GM18499 (cell line): Measurements from ENCODE around the gene PAXX.
A peak's percentile ranks its signal among the peaks of the same experiment; 100 is the strongest.
"Not testable (repeated sequence)": the region's sequence is repeated elsewhere in the genome, so short reads cannot be mapped to it uniquely, and the experiment has no call there.

Experiments used
- ATAC-seq: cut with Tn5 transposase; IDR thresholded peaks from one replicate; pipeline ENCODE4 v1.9.1; 2021; ENCODE audit warnings: moderate number of reproducible peaks; ENCODE audit not compliant: insufficient read depth, unreplicated experiment

The PAXX gene

DNA sequence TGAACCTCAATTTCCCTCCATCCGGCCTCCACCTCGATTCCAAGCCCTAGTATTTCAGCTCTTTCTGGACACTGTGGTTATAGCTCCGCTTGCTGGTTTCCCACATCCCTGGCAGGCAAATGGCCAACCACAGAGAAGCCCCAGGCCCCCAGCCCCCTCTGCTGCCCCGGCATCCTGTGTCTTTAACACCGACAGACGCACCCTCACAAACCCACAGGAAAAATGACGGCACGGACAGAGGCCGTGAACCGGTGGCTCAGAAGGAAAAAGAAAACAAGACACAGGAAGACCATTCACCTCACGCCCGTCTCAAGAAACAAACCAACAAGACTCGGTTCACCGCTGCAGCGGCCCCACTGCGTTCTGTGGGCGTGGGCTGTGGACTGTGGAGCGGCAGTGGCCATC, 5.6 kb downstream of the PAXX start:
- no peak for ATAC-seq

DNA sequence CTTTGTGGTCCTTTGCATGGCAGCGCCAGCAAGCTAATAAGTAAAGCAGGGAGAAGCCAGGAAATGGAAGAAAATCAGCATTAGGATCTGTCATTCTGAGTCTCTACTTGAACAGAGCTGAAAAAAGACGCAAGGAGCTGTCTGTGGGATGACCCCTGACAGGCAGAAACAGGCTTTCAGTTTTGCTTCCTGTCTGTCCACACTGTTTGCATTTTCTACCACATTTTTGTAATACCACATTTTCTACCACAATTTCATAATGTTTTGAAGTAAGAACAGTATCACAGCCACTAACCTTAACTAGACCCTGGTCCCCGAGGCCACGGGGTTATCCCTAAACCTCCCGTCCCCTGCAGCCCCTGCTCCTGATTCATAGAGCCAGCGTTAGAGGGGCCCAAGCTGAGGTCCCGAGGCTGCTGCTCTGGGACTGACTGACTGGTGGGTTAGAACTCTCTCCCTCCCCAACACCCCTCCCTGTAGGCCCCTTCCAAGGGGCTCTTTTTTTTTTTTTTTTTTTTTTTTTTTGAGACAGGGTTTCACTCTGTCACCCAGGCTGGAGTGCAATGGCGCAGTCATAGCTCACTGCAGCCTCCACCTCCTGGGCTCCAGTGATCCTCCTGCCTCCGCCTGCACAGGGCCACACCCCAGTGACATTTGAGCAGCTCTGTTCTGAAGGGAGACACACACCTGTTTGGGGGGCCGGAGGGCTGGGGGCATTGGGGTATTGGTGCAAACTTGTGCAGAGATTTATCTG, 8.1 kb downstream of the PAXX start:
- ATAC-seq = peak; percentile 63

DNA sequence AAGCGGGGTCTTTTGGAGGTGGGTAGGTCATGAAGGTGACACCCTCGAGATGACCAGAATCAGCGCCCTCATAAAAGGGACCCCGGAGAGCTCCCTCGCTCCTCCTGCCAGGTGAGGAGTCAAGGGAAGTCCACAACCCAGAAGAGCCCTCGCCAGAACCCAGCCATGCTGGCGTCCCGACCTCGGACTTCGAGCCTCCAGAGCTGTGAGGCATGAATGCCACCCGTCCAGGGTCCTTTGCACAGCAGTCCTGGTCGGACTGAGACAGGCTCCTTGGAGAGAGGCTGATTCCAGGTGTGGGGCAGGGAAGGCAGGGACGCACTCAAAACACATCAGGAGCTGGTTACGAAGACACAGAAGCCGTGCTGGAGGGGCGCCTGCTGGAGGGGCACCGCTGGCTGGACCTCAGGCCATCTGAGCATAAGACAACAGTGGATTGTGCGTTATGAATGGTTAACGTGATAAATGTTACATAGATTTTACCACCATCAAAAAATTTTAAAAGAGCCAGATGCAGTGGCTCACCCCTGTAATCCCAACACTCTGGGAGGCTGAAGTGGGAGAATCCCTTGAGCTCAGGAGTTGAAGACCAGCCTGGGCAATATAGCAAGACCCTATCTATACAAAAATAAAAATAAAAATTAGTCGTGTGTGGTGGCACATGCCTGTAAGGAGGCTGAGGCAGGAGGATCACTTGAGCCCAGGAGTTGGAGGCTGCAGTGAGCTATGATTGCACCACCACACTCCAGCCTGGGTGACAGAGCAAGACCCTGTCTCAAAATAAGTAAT, 9.8 kb downstream of the PAXX start:
- no peak for ATAC-seq

DNA sequence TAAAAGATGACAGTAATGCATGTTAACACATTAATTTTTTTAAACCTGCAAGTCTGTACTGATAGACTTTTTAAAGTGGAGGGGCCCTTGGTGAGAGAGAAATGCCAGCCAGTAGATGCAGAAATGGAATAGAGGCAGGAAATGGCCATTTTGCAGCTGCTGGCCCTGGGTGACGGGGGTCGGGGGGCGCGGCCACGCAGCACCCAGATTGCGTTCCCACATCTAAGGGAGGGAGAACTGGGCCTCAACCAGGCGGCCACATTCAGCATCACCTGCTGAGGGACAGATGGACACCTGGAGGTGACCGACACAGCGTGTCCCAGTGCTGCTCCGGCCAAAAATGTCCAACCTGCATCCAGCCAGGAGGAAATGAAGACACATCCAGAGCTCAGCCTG, 10.4 kb downstream of the PAXX start:
- no peak for ATAC-seq

DNA sequence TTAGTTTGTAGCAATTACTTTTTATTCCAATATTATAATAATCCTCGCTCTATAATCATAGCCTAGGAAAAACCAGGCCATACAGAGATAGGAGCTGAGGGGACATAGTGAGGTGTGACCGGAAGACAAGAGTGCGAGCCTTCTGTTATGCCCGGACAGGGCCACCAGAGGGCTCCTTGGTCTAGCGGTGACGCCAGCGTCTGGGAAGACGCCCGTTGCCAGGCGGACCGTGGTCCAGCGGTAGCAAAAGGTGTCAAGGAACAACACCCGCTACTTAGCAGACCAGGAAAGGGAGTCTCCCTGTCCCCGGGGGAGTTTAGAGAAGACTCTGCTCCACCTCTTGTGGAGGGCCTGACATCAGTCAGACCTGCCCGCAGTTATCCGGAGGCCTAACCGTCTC, 12.1 kb downstream of the PAXX start:
- ATAC-seq = not testable (repeated sequence)

DNA sequence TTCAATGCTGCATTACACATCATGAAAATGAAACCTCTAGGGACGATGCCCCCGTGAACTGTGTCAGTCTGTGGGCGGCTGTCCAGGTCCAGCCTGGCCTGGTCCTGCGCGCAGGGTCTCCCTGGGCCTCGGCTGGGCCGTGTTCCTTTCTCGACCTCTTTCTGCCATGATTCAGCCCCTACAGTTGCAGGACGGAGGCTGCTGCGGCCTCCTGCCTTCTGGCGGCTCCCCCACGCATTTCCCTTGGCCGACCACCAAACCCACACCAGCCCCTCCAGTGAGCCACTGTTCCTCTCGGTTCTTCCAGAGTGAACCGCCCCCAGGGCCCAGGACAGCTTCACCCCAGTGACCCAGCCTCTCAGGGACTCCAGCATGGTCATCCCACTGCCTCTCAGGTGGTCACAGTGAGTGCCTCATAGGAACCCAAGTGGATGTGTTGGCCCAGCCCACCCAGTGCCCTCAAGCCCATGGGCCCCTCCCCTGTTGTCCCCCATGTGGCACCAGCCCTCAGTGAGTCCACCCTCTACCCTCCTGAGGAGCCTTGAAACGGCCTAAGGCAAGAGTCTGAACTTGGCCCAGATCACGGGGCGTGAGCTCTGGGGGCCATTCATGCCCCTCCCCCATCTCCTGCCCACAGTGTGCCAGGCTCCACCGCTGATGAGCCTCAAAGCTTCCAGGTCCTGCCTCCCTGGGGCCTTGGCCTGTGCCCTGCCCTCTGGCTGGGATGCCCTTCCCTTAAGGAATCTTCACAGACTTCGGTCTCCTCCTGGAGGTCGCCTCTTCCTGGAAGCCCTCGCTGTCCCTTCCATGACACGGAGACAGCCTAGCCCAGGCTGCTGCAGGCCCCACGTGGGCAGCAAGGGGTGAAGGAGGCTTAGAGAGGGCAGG, 14.1 kb downstream of the PAXX start:
- no peak for ATAC-seq

DNA sequence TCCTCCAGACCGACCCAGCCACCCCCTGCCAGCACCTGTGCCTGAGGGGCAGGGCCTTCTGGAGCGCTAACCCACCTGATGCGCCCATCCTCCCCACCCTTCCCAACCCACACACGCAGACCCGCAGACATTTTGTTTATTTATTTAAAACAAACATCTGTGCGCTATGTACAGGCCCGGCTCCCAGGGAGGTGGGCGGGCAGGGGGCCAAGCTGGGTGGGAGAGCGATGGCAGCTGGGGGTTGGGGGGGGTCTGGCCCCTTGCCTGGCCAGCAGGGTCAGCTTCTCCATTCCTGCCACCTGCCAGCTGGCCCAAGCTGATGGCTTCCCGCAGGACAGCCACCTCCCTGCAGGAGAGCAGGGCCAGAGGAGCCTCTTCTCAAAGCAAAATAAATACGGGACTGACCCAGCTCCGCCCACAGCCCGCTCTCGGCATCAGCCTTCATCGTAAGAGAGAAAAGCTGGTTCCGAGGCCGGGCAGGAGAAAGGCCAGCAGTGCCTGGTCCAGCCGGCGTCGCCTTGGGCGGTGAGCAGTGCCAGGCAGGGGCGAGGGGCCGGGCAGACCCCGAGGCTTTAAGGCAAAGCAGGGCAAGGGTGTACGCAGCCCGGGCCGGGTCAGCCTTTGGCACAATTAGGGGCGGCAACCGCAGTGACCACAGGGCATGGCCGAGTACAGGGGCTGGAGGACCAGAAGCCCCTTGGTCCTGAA, 15.0 kb downstream of the PAXX start:
- ATAC-seq = no peak

DNA sequence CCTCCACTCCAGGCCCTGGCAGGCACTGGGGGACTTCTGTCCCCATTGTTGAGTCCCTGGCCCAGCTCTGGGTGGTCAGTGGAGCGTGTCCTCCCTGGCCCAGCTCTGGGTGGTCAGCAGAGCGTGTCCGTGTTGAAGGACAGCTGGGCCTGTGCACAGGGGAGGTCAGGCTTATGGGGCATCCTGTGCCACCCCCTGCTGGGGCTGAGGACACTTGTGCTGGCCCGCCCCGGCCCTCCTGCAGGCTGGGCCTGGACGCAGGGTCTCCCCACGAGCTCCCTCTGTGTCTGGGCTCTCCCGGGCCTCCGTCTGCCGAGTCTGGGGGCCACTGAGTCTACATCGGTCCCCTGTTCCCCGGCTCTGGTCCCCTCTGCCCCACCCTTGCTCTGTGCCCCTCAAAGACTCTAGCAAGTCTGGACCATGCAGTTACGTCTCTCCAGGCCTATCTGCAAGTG, 15.6 kb downstream of the PAXX start:
- ATAC-seq = no peak

DNA sequence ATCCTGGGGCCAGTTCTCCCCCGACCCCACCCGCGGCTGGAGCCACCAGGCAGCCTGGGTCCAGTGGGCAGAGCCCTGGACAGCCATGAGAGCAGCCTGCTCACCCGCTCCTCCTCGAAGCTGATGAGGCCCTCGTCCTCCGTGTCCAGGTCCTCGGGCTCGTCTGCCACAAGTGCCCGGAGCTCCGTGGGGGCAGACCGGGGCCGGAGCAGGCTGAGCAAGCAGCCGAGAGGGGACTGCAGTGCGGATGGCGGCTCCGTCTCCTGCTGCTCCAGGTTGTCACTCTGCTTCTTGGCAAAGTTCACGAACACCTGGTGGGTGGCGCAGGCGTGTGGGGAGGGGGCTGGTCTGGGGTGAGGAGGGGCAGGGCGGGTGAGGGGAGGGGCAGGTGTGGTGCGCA, 16.1 kb downstream of the PAXX start:
- no peak for ATAC-seq

DNA sequence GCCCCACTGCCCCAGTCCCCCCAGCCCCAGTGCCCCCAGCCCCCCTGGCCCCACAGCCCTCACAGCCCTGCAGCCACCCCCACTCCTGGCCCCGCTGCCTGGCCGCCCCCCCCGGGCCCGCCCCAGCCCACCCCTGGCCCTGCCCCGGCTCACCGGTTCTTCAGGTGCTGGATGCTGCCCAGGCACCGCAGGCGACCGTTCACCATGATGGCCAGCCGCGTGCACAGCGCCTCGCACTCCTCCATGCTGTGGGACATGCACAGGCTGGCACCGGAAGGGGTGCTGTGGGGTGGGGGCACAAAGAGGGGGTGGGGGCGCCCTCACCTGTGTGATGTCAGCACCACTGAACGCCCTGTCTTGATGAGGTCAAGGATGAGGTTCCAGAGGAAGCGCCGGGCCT, 17.0 kb downstream of the PAXX start:
- no peak for ATAC-seq

DNA sequence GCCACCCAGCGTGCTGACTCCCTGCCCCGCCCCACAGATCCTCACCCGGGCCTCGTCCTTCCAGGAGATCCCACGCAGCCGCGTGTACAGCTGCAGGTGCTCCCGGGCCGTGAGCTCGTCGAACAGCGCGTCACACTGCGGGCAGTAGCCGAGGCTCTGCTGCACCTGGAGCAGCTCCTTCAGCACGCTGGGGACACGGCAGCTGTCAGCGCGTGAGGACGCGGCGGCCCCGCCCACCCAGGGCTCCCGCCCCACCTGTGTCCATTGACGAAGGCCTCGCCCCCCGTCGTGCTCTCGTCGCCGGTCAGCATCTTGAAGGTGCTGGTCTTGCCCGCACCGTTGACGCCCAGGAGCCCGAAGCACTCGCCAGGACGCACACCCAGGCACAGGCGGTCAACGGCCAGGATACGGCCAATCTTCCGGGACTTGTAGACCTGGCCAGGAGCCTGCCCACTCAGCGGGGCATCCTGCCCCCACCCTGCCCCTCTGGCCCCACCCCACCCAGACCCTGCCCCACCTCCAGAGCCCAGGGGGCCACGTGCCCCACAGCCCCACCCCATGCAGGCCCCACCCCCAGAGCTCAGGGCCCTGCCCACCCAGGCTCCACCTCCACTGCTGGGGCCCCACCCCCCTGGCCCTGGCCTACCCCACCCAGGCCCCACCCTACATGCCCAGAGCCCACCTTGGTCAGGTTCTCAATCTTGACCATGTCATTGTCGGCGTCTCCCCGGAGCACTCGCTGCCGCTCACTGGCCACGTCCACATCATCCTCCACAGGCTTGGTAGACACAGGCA, 17.9 kb downstream of the PAXX start:
- ATAC-seq = no peak

DNA sequence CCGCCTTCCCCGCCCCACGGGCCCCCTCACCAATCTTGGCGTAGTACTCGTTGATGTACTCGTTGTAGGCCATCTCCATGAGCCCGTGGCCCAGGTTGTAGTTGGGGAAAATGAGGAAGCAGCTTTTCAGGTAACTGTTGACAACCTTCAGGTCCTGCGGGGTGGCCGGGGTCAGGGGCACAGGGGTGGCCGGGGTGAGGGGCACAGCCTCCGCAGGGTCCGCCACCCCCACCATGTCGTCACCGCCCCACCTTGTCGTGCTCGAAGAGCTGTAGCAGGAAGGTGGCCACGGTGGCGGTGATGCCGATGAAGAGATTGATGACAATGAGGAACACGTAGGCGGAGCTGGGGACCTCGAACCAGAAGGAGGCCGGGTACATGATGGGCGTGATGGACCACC, 18.9 kb downstream of the PAXX start:
- ATAC-seq = no peak

DNA sequence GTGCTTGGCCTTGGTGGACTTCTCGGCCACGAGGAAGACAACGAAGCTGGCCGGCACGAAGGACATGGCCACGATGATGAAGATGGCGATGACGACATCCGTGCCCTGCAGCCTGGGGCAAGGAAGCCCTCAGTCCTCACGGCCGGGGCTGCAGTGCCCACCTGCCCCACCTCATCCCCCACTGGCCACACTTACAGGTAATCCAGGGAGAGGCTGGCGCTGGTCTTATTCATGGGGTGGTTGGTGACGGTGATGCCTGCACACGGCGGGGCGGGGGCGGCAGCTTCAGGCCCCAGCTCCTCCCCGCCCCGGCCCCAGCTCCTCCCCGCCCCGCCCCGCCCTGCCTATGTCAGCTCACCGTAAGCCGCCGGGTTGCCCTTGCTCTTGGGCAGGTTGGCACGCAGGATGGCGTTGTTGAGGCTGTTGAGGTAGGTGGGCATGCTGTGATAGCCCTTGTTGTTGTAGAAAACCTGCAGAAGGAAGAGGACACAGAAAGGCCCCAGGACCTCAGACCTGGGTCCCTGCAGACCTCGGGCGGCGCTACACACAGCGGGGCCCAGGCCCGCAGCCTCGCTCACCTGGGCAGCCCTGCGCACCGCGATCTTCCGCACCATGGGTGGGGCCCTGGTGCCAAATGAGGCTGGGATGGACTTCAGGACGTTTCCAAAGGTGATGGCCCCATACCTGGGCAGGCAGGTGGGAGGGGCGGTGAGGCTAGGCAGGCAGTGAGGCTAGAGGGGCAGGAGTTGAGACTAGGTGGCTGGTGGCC, 19.9 kb downstream of the PAXX start:
- ATAC-seq = no peak

DNA sequence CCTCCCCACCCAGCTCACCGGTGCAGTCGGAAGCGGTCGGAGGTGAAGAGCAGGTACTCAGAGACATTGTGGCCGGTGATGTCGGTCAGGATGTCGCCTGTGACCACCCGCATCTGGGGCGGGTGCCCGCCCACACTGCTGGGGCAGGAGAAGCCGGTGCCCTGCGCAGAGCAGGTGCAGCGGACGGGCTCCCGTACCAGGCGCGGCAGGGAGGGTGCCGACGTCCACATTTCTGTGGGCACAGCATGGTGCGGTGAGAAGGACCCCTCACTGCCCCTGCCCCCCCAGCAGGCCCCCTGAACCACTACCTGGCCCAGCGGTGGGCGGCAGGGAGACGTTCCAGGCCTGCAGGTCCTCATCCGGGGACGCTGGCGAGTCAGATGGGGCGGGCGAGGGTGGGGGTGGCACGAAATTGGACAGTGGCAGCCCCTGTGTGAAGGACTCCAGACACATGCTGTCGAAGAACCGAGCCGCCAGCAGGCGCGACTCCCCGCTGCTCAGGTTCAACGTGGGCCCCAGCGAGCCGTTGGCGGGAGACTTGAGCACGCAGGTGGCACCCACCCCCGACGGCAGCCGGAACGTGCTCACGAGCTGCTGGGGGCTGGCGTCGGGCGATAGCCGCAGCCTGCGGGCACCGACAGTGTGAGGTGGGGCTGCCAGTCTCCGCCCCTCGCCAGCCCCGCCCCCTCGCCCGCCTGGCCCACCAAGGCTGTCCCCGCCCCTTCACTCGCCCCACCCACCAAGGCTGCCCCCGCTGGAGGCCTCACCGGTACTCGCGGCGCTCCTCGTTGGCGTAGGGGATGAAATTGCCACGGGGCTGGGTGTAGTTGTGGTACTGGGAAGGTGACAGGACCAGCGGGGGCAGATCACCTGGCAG, 20.7 kb downstream of the PAXX start:
- no peak for ATAC-seq

DNA sequence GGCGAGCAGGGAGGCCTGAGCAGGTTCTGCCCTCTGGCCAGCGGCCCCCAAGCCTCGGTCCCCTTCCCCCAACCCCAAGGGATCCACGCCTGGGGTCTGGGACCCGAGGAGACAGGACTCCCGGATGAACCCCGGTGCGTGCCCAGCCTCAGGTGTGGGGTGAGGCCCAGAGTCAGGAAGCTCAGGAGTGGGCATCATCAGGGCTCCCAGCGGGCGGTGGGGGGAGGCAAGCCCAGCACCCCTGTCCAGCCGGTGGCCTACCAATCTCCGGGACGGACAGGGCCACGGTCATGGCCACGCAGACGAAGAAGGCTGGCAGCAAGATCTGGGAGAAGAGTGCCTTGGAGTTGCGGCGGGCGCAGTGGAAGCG, 21.3 kb downstream of the PAXX start:
- ATAC-seq = no peak

DNA sequence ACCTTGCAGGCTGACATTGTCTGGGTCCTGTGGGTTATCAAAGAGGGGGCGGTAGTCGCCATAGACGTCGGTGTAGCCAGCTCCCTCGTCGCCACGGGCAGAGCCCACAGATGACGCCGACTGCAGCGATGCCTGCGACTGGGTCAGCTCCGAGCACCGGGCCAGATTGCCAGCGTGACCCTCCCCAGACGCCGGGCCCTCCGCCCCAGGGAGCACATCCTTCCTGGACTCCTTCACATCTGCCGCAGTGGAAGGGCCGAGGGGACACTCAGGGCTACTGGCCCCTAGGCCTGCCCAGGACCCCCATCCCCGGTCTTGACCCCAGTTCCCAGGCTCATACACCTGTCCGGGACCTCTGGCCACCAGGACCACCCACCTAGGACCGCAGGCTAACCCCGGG, 21.9 kb downstream of the PAXX start:
- no peak for ATAC-seq

DNA sequence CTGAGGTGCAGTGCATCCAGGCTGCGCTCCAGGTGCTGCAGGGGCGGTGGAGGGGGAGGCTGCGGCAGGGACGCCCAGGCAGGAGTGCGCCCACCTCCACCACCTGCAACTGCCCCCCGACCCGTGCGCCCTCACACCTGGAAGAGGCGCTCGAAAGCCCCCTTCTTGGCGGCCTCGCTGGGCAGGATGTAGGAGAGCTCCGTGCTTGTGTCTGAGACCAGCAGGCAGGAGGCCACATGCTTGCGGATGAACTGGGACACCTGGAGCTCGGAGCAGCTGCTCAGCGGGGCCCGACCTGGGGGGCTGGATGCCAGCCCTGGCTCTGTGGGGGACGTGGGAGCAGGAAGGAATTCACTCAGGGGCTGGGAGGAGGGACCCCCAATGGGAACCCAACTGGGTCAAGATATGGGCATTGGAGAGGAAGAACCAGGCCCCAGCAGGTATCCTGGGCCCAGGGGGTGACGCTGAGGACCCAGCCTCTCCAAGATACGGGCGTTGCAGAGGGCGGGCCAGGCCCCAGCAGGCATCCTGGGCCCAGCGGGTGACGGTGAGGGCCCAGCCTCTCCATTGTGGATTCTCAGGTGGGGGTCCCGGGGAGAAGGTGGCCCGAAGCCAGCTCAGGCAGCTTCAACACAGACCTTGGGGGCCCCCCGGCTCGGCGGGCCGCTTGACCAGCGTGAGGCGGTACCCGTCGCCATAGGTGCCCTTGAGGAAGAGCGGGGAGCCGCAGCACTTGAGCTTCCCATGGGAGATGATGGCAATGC, 22.7 kb downstream of the PAXX start:
- no peak for ATAC-seq
